K562 (cell line): ENCODE results near the gene COA4. TPM values are rescaled to one million over a fixed set of nuclear protein-coding genes. Genes with fewer than 3 reads are reported as not detected.

ENCODE experiments used
- ELF2 ChIP-seq: fragments of 250-450 bp; sonication (Bioruptor Pico); IDR thresholded peaks from 2 replicates; pipeline ENCODE4 v1.5.0; 2021; ENCODE audit warnings: mild to moderate bottlenecking
- ETV6 ChIP-seq, 3 experiments: fragments of 150-350 bp in 1 of 3; sonication (generic) in 1 of 3; formaldehyde crosslinking in 1 of 3; IDR thresholded peaks; 2 replicates each; pipeline versions ENCODE4 v1.6.1 to v1.8.0; 2014 to 2022; ENCODE audit warnings: borderline replicate concordance in 2 of 3, low read depth in 2 of 3, antibody characterized with exemption in 1 of 3, low read length in 1 of 3, mild to moderate bottlenecking in 1 of 3, missing genetic modification reagents in 1 of 3
- JUNB ChIP-seq: fragments of 450-650 bp; formaldehyde crosslinking; conservative IDR thresholded peaks from 2 replicates; pipeline ENCODE4 v1.4.0; 2020; ENCODE audit warnings: mild to moderate bottlenecking
- MAFF ChIP-seq: IDR thresholded peaks from 2 replicates; pipeline ENCODE4 v1.6.1; 2012; ENCODE audit warnings: low read length, improper control_type of control experiment
- RNF219 ChIP-seq: fragments of 250-450 bp; sonication (Bioruptor Pico); IDR thresholded peaks from 2 replicates; pipeline ENCODE4 v1.5.0; 2022; ENCODE audit warnings: mild to moderate bottlenecking
- THAP7 ChIP-seq: fragments of 250-450 bp; sonication (Bioruptor Pico); IDR thresholded peaks from 2 replicates; pipeline ENCODE4 v1.5.0; 2021
- TSC22D4 ChIP-seq: fragments of 450-650 bp; IDR thresholded peaks from 2 replicates; pipeline ENCODE4 v1.6.1; 2016; ENCODE audit warnings: missing genetic modification characterization, missing biosample characterization, control low read depth
- ZNF121 ChIP-seq: sonication (generic); formaldehyde crosslinking; conservative IDR thresholded peaks from 2 replicates; pipeline ENCODE4 v1.8.0; 2022; ENCODE audit warnings: missing genetic modification reagents
- ZNF146 ChIP-seq: IDR thresholded peaks from one replicate; pipeline ENCODE4 v1.6.1; 2018; ENCODE audit warnings: missing compliant biosample characterization; ENCODE audit not compliant: unreplicated experiment
- ZNF407 ChIP-seq: fragments of 450-650 bp; IDR thresholded peaks from 2 replicates; pipeline ENCODE4 v1.6.1; 2016; ENCODE audit warnings: low read depth
- ZNF609 ChIP-seq: sonication (generic); formaldehyde crosslinking; IDR thresholded peaks from 2 replicates; pipeline ENCODE4 v1.8.1; 2023; ENCODE audit warnings: missing genetic modification reagents, mild to moderate bottlenecking, borderline replicate concordance
- polyA plus RNA-seq, 8 experiments: library from polyadenylated mRNA; depleted of rRNA in 4 of 8; stranded (reverse) in 5 of 8; unstranded in 3 of 8; fragments of >200 nt; fragmentation: Nextera tagmentation in 2 of 8; fragmentation: Illumina TruSeq in 1 of 8; extraction: Ambion mirVana in 2 of 8; extraction: Trizol in 1 of 8; gene quantifications; 2 replicates each; pipeline versions ENCODE4 v1.2.1 to v1.2.3, GENCODE V29; 2011 to 2014; ENCODE audit warnings: inconsistent platforms in 1 of 8, missing spikeins in 1 of 8
- total RNA-seq, 7 experiments: library from RNA; depleted of rRNA in 6 of 7; stranded (reverse); fragments of >200 nt in 6 of 7; fragmentation: Illumina TruSeq in 2 of 7; extraction: Trizol in 2 of 7; gene quantifications; 2 replicates each; pipeline versions ENCODE4 v1.2.1 to v1.2.3, GENCODE V29; 2011 to 2021; ENCODE audit warnings: low replicate concordance in 1 of 7

Gene COA4
- total and polyA plus RNA-seq, 9 of the 15 experiments (the other 6 are each of a cell fraction or from before 2014, with no cell fraction given): 108 to 255 (median 152) TPM

- TF ChIP-seq ZNF609 (CRISPR knock-in tag) (no peak), TSC22D4 (tag) (no peak), RNF219 (no peak), ZNF146 (CRISPR knock-in tag) (no peak), ZNF407 (no peak), THAP7 (no peak), MAFF (no peak), ELF2 (CRISPR knock-in tag) (no peak), JUNB (no peak), ZNF121 (no peak), ETV6 (IDR thresholded peaks at IDR 0.05; ENCODE audit: borderline replicate concordance in 1 of 2, low read depth in 2 of 2, low read length in 1 of 2) (no peak), ETV6 (CRISPR knock-in tag; IDR thresholded peaks at IDR 0.05; ENCODE audit: borderline replicate concordance) (no peak)
Measured at GRCh38 chr11:73854680-73855079, 22.0 kb downstream of the COA4 start (continued).
